Keratinocyte (primary cell): Measurements from ENCODE around the gene PCDH7.

ENCODE experiments used
- EZH2 ChIP-seq: IDR thresholded peaks from one replicate; pipeline ENCODE4 v1.6.1; 2012; ENCODE audit warnings: inconsistent platforms, mild to moderate bottlenecking, low read length, moderate library complexity
- TF ChIP-seq, protein P1 (sequence below), 3 experiments: IDR thresholded peaks in 1 of 3; conservative IDR thresholded peaks in 1 of 3; optimal IDR thresholded peaks in 1 of 3; 2 replicates in 2 of 3; 3 replicates in 1 of 3; pipeline versions ENCODE3 to v1.5.1; 2011; ENCODE audit warnings: low read length in 3 of 3, mild to moderate bottlenecking in 3 of 3, moderate library complexity in 2 of 3, control low read depth in 1 of 3, inconsistent platforms in 1 of 3; ENCODE audit not compliant: insufficient read depth in 2 of 3; ENCODE audit errors: extremely low read depth in 1 of 3

DNA sequence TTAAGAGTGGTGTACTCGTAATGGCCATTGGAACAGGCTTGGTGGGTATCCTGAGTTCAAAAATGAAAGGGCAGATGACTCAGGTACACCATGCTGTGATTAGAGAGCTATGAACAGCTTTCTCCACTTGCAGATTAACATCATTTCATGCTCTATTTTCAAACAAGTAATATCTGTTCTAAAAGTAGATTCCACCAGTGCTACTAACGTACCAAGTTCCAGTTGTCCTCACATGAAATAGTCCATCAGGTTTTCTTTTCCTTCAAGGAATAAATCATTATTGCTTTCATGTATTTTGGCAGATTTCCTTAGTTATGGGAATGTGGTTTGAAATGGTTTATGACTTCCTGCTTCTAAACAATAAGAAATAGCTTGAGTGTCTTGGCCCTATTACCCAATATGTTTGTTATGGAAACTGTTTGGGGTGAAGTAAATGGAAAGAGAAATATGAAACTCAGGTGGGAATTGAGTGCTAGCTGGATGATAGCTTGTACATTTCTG is 49.9 kb downstream of the PCDH7 start:
- TF ChIP-seq, protein P1, sequence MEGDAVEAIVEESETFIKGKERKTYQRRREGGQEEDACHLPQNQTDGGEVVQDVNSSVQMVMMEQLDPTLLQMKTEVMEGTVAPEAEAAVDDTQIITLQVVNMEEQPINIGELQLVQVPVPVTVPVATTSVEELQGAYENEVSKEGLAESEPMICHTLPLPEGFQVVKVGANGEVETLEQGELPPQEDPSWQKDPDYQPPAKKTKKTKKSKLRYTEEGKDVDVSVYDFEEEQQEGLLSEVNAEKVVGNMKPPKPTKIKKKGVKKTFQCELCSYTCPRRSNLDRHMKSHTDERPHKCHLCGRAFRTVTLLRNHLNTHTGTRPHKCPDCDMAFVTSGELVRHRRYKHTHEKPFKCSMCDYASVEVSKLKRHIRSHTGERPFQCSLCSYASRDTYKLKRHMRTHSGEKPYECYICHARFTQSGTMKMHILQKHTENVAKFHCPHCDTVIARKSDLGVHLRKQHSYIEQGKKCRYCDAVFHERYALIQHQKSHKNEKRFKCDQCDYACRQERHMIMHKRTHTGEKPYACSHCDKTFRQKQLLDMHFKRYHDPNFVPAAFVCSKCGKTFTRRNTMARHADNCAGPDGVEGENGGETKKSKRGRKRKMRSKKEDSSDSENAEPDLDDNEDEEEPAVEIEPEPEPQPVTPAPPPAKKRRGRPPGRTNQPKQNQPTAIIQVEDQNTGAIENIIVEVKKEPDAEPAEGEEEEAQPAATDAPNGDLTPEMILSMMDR (optimal IDR thresholded peaks at IDR 0.05 in 1 of 3, IDR thresholded peaks at IDR 0.05 in 1 of 3, conservative IDR thresholded peaks at IDR 0.05 in 1 of 3; ENCODE audit: extremely low read depth in 1 of 3, insufficient read depth in 2 of 3, low read length in 3 of 3), result no peak
- no peak for TF ChIP-seq EZH2
